ENCODE results near the gene BACH1. TPM values are rescaled to one million over a fixed set of nuclear protein-coding genes. Genes with fewer than 3 reads are reported as not detected.
A peak's percentile ranks its signal among the peaks of the same experiment; 100 is the strongest.

Gene BACH1
- total and polyA plus RNA-seq, 10 donors: 6.7 to 131 (median 89.5) TPM

DNA sequence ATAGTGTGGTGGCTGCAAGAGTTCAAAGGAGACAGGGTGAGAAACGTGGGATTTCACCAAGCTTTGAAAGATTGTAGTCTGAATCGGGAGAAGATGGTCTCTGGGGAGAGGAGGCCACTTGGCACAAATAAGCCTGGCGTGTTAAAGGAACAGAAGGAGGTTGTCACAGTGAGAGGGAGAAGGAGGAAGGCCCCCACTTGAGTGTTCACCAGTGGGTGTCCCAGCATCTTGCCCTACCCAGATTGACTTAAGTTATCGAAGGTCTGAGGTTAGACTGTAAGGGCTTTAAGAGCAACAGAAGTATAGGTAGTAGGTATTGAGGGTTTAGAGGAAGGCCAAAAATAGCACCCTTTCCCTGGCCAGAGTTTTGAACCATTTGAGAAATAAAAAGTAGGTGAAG lies 48.0 kb downstream of the BACH1 start:
- H3K4me1 ChIP-seq: peaks cover 0 to 46% (median 26%) of the 10 kb centered on the region in 6 donors
- intact Hi-C loops (cut with DNase I; ENCODE audit: low total_unique reads): no loop called here
- WGBS, 5 donors: 85 to 94% (median 87%) methylated on average over 4 of the region's 4 CpGs
- no peaks in the 10 kb centered on the region for H3K9me3 ChIP-seq
- no peak overlapping the region for H3K4me3 ChIP-seq
- H3K27me3 ChIP-seq (replicated peaks in 1 of 7): no peaks in the 10 kb centered on the region
- no peak for DNase-seq
- peaks cover 0 to 48% (median 4%) of the 10 kb centered on the region in 6 donors for H3K36me3 ChIP-seq
- TF ChIP-seq POLR2A (IDR thresholded peaks at IDR 0.05): no peak
- TF ChIP-seq POLR2AphosphoS5 (IDR thresholded peaks at IDR 0.05): no peak
- TF ChIP-seq, protein P1, sequence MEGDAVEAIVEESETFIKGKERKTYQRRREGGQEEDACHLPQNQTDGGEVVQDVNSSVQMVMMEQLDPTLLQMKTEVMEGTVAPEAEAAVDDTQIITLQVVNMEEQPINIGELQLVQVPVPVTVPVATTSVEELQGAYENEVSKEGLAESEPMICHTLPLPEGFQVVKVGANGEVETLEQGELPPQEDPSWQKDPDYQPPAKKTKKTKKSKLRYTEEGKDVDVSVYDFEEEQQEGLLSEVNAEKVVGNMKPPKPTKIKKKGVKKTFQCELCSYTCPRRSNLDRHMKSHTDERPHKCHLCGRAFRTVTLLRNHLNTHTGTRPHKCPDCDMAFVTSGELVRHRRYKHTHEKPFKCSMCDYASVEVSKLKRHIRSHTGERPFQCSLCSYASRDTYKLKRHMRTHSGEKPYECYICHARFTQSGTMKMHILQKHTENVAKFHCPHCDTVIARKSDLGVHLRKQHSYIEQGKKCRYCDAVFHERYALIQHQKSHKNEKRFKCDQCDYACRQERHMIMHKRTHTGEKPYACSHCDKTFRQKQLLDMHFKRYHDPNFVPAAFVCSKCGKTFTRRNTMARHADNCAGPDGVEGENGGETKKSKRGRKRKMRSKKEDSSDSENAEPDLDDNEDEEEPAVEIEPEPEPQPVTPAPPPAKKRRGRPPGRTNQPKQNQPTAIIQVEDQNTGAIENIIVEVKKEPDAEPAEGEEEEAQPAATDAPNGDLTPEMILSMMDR (IDR thresholded peaks at IDR 0.05 in 8 of 11, conservative IDR thresholded peaks at IDR 0.05 in 3 of 11): no peak
- H3K27ac ChIP-seq: peak overlapping the region in 1 of 8 donors; percentile 59

DNA sequence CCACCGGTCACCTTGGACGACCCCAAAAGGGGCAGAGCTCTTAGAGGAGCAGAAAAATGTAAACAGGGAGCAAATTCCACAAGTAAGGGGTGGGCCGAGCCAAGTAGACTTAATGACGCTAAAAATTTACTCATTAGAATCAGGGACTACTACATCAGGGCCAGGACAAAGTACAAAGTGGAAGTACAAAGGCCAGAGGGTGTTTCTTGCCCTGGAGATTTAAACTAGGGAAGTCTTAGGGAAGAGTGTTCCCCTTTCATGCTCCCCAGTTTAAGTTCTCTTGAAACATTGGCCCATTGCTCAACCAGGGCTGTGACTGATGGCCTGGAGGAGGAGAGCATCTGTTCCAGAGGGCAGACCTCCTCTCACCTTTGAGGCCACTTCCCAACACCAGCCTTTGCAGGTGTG lies 48.6 kb downstream of the BACH1 start:
- Histone ChIP-seq H3K36me3 (peaks cover 0 to 48% (median 4%) of the 10 kb centered on the region in 6 donors), H3K27ac (peak overlapping the region in 2 of 8 donors; percentile 1 to 59), H3K4me3 (no peak overlapping the region), H3K27me3 (replicated peaks in 1 of 7) (no peaks in the 10 kb centered on the region), H3K9me3 (no peaks in the 10 kb centered on the region), H3K4me1 (peaks cover 0 to 41% (median 25%) of the 10 kb centered on the region in 6 donors)
- TF ChIP-seq POLR2A (IDR thresholded peaks at IDR 0.05): no peak
- peak in 1 of 3 donors; percentile 37 for TF ChIP-seq POLR2AphosphoS5 (IDR thresholded peaks at IDR 0.05)
- WGBS, 5 donors: 82 to 87% (median 84%) methylated on average over 4 of the region's 4 CpGs
- DNase-seq: no peak
- intact Hi-C loops (cut with DNase I; ENCODE audit: low total_unique reads): no loop called here

DNA sequence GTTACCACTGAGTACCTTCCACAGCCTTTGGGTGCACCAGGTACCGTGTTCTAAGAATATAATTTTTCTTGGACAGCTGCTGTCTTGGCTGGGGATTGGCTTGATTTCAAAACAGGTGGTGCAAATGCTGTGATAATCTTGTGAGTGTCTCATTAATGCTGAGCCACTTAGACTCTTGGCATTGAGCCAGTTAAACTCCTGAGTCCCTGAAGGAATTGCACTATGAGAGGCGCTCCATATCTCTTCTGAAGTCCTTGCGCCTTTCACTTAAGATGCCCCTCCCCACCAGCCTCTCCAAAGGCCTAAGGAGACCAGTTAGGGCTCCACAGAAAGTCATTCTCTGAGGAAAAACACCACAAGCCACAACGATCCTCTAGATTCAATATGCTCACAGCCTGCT lies 51.0 kb downstream of the BACH1 start:
- intact Hi-C loops (cut with DNase I; ENCODE audit: low total_unique reads): no loop called here
- peaks cover 0 to 53% (median 14%) of the 10 kb centered on the region in 6 donors for H3K36me3 ChIP-seq
- H3K9me3 ChIP-seq: peaks cover 0 to 10% (median 3%) of the 10 kb centered on the region in 8 donors
- no peak for DNase-seq
- 89 to 93% (median 91%) methylated on average over 4 of the region's 4 CpGs for WGBS, 5 donors
- no peaks in the 10 kb centered on the region for H3K27me3 ChIP-seq (replicated peaks in 1 of 7)
- H3K4me1 ChIP-seq: peaks cover 0 to 27% (median 18%) of the 10 kb centered on the region in 6 donors
- no peak overlapping the region for H3K4me3 ChIP-seq
- no peak for TF ChIP-seq POLR2A (IDR thresholded peaks at IDR 0.05)
- TF ChIP-seq, protein P1 (IDR thresholded peaks at IDR 0.05 in 8 of 11, conservative IDR thresholded peaks at IDR 0.05 in 3 of 11): no peak
- H3K27ac ChIP-seq: no peak overlapping the region

DNA sequence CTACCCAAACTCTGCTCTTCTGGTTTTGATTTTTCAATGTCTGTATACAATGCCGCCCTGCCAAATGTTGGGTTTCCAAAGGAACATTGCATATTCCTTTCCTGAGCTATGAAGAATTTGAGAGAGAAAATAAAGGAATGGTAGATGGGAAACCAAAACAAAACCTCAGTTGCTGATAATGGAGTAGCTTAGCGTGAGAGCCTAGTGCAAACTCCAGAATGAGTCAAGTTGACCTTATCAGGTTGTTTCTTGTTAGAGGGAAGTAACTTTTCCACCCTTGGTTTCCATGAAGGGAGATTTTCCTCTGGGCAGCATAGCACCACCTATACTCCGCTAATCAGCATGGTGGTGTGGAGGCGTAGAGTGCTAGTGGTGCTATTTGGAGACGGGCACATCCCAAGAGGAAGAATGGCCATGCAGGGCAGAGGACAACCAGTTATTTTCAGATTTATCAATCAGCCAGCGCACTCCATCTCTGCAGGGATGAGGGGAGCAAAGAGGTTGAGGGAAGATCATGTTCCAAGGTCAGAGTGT lies 51.6 kb downstream of the BACH1 start:
- Histone ChIP-seq H3K4me1 (peaks cover 0 to 27% (median 18%) of the 10 kb centered on the region in 6 donors), H3K36me3 (peaks cover 0 to 59% (median 14%) of the 10 kb centered on the region in 6 donors), H3K4me3 (no peak overlapping the region), H3K9me3 (peaks cover 0 to 16% (median 8%) of the 10 kb centered on the region in 8 donors), H3K27ac (no peak overlapping the region), H3K27me3 (replicated peaks in 1 of 7) (no peaks in the 10 kb centered on the region)
- DNase-seq: no peak
- intact Hi-C loops (cut with DNase I; ENCODE audit: low total_unique reads): no loop called here
- WGBS, 5 donors: 94 to 98% (median 96%) methylated on average over 6 of the region's 6 CpGs
- TF ChIP-seq POLR2AphosphoS5 (IDR thresholded peaks at IDR 0.05) (no peak), POLR2A (IDR thresholded peaks at IDR 0.05) (no peak)
- TF ChIP-seq, protein P1 (IDR thresholded peaks at IDR 0.05 in 8 of 11, conservative IDR thresholded peaks at IDR 0.05 in 3 of 11): no peak
